ENCODE results near the gene GPR15LG.

Gene GPR15LG

GRCh38 chr10:84205049-84205852 is 31.6 kb downstream of the GPR15LG start:
- Histone ChIP-seq H3K36me3 (ENCODE audit: control insufficient read depth in 1 of 2, insufficient read depth in 2 of 2, low read length in 2 of 2) (no peaks in the 10 kb centered on the region), H3K9me3 (ENCODE audit: control insufficient read depth in 1 of 2, low read length in 2 of 2) (no peaks in the 10 kb centered on the region), H3K4me3 (ENCODE audit: low read depth in 1 of 2, low read length in 2 of 2) (no peak overlapping the region), H3K27me3 (ENCODE audit: low read depth, low read length) (no peaks in the 10 kb centered on the region), H3K4me1 (ENCODE audit: control insufficient read depth in 1 of 2, insufficient read depth in 2 of 2, low read length in 2 of 2) (no peaks in the 10 kb centered on the region), H3K27ac (ENCODE audit: low read length) (no peak overlapping the region)

GRCh38 chr10:84205853-84206525 is 32.4 kb downstream of the GPR15LG start:
- Histone ChIP-seq H3K36me3 (ENCODE audit: control insufficient read depth in 1 of 2, insufficient read depth in 2 of 2, low read length in 2 of 2) (no peaks in the 10 kb centered on the region), H3K27ac (ENCODE audit: low read length) (no peak overlapping the region), H3K27me3 (ENCODE audit: low read depth, low read length) (no peaks in the 10 kb centered on the region)

GRCh38 chr10:84208023-84208422 is 34.4 kb downstream of the GPR15LG start:
- no peak overlapping the region for H3K27ac ChIP-seq (ENCODE audit: low read length)
- no peaks in the 10 kb centered on the region for H3K27me3 ChIP-seq (ENCODE audit: low read depth, low read length)
- H3K4me1 ChIP-seq (ENCODE audit: control insufficient read depth in 1 of 2, insufficient read depth in 2 of 2, low read length in 2 of 2): no peaks in the 10 kb centered on the region
- no peaks in the 10 kb centered on the region for H3K36me3 ChIP-seq (ENCODE audit: control insufficient read depth in 1 of 2, insufficient read depth in 2 of 2, low read length in 2 of 2)
- no peak overlapping the region for H3K4me3 ChIP-seq (ENCODE audit: low read depth in 1 of 2, low read length in 2 of 2)
- no peaks in the 10 kb centered on the region for H3K9me3 ChIP-seq (ENCODE audit: control insufficient read depth in 1 of 2, low read length in 2 of 2)

More at GRCh38 chr10:84205853-84206525, 32.4 kb downstream of the GPR15LG start:
- Histone ChIP-seq H3K4me1 (ENCODE audit: control insufficient read depth in 1 of 2, insufficient read depth in 2 of 2, low read length in 2 of 2) (no peaks in the 10 kb centered on the region), H3K9me3 (ENCODE audit: control insufficient read depth in 1 of 2, low read length in 2 of 2) (no peaks in the 10 kb centered on the region), H3K4me3 (ENCODE audit: low read depth in 1 of 2, low read length in 2 of 2) (no peak overlapping the region)

GRCh38 chr10:84211566-84211965 is 38.0 kb downstream of the GPR15LG start:
- Histone ChIP-seq H3K27ac (ENCODE audit: low read length) (no peak overlapping the region), H3K4me3 (ENCODE audit: low read depth in 1 of 2, low read length in 2 of 2) (no peak overlapping the region), H3K9me3 (ENCODE audit: control insufficient read depth in 1 of 2, low read length in 2 of 2) (no peaks in the 10 kb centered on the region), H3K36me3 (ENCODE audit: control insufficient read depth in 1 of 2, insufficient read depth in 2 of 2, low read length in 2 of 2) (no peaks in the 10 kb centered on the region), H3K27me3 (ENCODE audit: low read depth, low read length) (no peaks in the 10 kb centered on the region), H3K4me1 (ENCODE audit: control insufficient read depth in 1 of 2, insufficient read depth in 2 of 2, low read length in 2 of 2) (no peaks in the 10 kb centered on the region)

GRCh38 chr10:84212014-84212413 is 38.4 kb downstream of the GPR15LG start:
- no peak overlapping the region for H3K27ac ChIP-seq (ENCODE audit: low read length)
- no peaks in the 10 kb centered on the region for H3K9me3 ChIP-seq (ENCODE audit: control insufficient read depth in 1 of 2, low read length in 2 of 2)
- H3K27me3 ChIP-seq (ENCODE audit: low read depth, low read length): no peaks in the 10 kb centered on the region
- no peaks in the 10 kb centered on the region for H3K36me3 ChIP-seq (ENCODE audit: control insufficient read depth in 1 of 2, insufficient read depth in 2 of 2, low read length in 2 of 2)
- no peak overlapping the region for H3K4me3 ChIP-seq (ENCODE audit: low read depth in 1 of 2, low read length in 2 of 2)
- H3K4me1 ChIP-seq (ENCODE audit: control insufficient read depth in 1 of 2, insufficient read depth in 2 of 2, low read length in 2 of 2): no peaks in the 10 kb centered on the region

GRCh38 chr10:84213076-84213475 is 39.5 kb downstream of the GPR15LG start:
- Histone ChIP-seq H3K27ac (ENCODE audit: low read length) (no peak overlapping the region), H3K36me3 (ENCODE audit: control insufficient read depth in 1 of 2, insufficient read depth in 2 of 2, low read length in 2 of 2) (no peaks in the 10 kb centered on the region), H3K4me3 (ENCODE audit: low read depth in 1 of 2, low read length in 2 of 2) (no peak overlapping the region), H3K27me3 (ENCODE audit: low read depth, low read length) (no peaks in the 10 kb centered on the region), H3K9me3 (ENCODE audit: control insufficient read depth in 1 of 2, low read length in 2 of 2) (no peaks in the 10 kb centered on the region), H3K4me1 (ENCODE audit: control insufficient read depth in 1 of 2, insufficient read depth in 2 of 2, low read length in 2 of 2) (no peaks in the 10 kb centered on the region)

GRCh38 chr10:84214046-84214572 is 40.5 kb downstream of the GPR15LG start:
- Histone ChIP-seq H3K4me1 (ENCODE audit: control insufficient read depth in 1 of 2, insufficient read depth in 2 of 2, low read length in 2 of 2) (no peaks in the 10 kb centered on the region), H3K36me3 (ENCODE audit: control insufficient read depth in 1 of 2, insufficient read depth in 2 of 2, low read length in 2 of 2) (no peaks in the 10 kb centered on the region), H3K4me3 (ENCODE audit: low read depth in 1 of 2, low read length in 2 of 2) (no peak overlapping the region), H3K27ac (ENCODE audit: low read length) (no peak overlapping the region), H3K27me3 (ENCODE audit: low read depth, low read length) (no peaks in the 10 kb centered on the region), H3K9me3 (ENCODE audit: control insufficient read depth in 1 of 2, low read length in 2 of 2) (no peaks in the 10 kb centered on the region)

GRCh38 chr10:84214612-84215235 is 41.1 kb downstream of the GPR15LG start:
- Histone ChIP-seq H3K27me3 (ENCODE audit: low read depth, low read length) (no peaks in the 10 kb centered on the region), H3K9me3 (ENCODE audit: control insufficient read depth in 1 of 2, low read length in 2 of 2) (no peaks in the 10 kb centered on the region), H3K4me3 (ENCODE audit: low read depth in 1 of 2, low read length in 2 of 2) (no peak overlapping the region), H3K36me3 (ENCODE audit: control insufficient read depth in 1 of 2, insufficient read depth in 2 of 2, low read length in 2 of 2) (no peaks in the 10 kb centered on the region), H3K27ac (ENCODE audit: low read length) (no peak overlapping the region), H3K4me1 (ENCODE audit: control insufficient read depth in 1 of 2, insufficient read depth in 2 of 2, low read length in 2 of 2) (no peaks in the 10 kb centered on the region)

- H3K4me1 ChIP-seq (ENCODE audit: control insufficient read depth in 1 of 2, insufficient read depth in 2 of 2, low read length in 2 of 2): no peaks in the 10 kb centered on the region
- H3K4me3 ChIP-seq (ENCODE audit: low read depth in 1 of 2, low read length in 2 of 2): no peak overlapping the region
- no peaks in the 10 kb centered on the region for H3K27me3 ChIP-seq (ENCODE audit: low read depth, low read length)
- H3K36me3 ChIP-seq (ENCODE audit: control insufficient read depth in 1 of 2, insufficient read depth in 2 of 2, low read length in 2 of 2): no peaks in the 10 kb centered on the region
- no peak overlapping the region for H3K27ac ChIP-seq (ENCODE audit: low read length)
- H3K9me3 ChIP-seq (ENCODE audit: control insufficient read depth in 1 of 2, low read length in 2 of 2): no peaks in the 10 kb centered on the region
These were observed 43.2 kb downstream of the GPR15LG start for GRCh38 chr10:84216834-84217233.

GRCh38 chr10:84217746-84218145 is 44.1 kb downstream of the GPR15LG start:
- Histone ChIP-seq H3K9me3 (ENCODE audit: control insufficient read depth in 1 of 2, low read length in 2 of 2) (no peaks in the 10 kb centered on the region), H3K27ac (ENCODE audit: low read length) (no peak overlapping the region), H3K27me3 (ENCODE audit: low read depth, low read length) (no peaks in the 10 kb centered on the region), H3K36me3 (ENCODE audit: control insufficient read depth in 1 of 2, insufficient read depth in 2 of 2, low read length in 2 of 2) (no peaks in the 10 kb centered on the region), H3K4me1 (ENCODE audit: control insufficient read depth in 1 of 2, insufficient read depth in 2 of 2, low read length in 2 of 2) (no peaks in the 10 kb centered on the region), H3K4me3 (ENCODE audit: low read depth in 1 of 2, low read length in 2 of 2) (no peak overlapping the region)

- H3K27ac ChIP-seq (ENCODE audit: low read length): no peak overlapping the region
- no peaks in the 10 kb centered on the region for H3K27me3 ChIP-seq (ENCODE audit: low read depth, low read length)
- H3K4me1 ChIP-seq (ENCODE audit: control insufficient read depth in 1 of 2, insufficient read depth in 2 of 2, low read length in 2 of 2): no peaks in the 10 kb centered on the region
- H3K9me3 ChIP-seq (ENCODE audit: control insufficient read depth in 1 of 2, low read length in 2 of 2): no peaks in the 10 kb centered on the region
- H3K4me3 ChIP-seq (ENCODE audit: low read depth in 1 of 2, low read length in 2 of 2): no peak overlapping the region
- H3K36me3 ChIP-seq (ENCODE audit: control insufficient read depth in 1 of 2, insufficient read depth in 2 of 2, low read length in 2 of 2): no peaks in the 10 kb centered on the region
These were observed 48.3 kb downstream of the GPR15LG start for GRCh38 chr10:84221916-84222315.

All from muscle layer of duodenum (tissue), 2 donors.